Gastrocnemius medialis (tissue), 4 donors: ENCODE measurements around the gene FABP6. TPM values are rescaled to one million over a fixed set of nuclear protein-coding genes. Genes with fewer than 3 reads are reported as not detected.

Experiments
- ATAC-seq, 2 donors: fragments of 150-250 bp; one replicate each; pipeline ENCODE4 v1.9.1; 2016
- DNase-seq, 2 donors: peaks; one replicate each; pipeline ENCODE4 v3.0.0-alpha.2; 2019
- H3K27ac ChIP-seq, 4 donors: fragments of 200-600 bp; sonication (generic); 1 replicate in 1 of 4; 2 replicates in 3 of 4; pipeline ENCODE4 v1.5.1; 2016 to 2018; ENCODE audit warnings: mild to moderate bottlenecking in 2 of 4, moderate library complexity in 1 of 4
- H3K27me3 ChIP-seq, 3 donors: fragments of 200-600 bp; sonication (generic) in 2 of 3; 1 replicate in 1 of 3; 2 replicates in 2 of 3; pipeline versions ENCODE4 v1.5.1 to v1.6.0; 2016 to 2019; ENCODE audit warnings: mild to moderate bottlenecking in 1 of 3, moderate library complexity in 1 of 3
- H3K36me3 ChIP-seq, 2 donors: fragments of 200-600 bp; sonication (generic) in 1 of 2; one replicate each; pipeline ENCODE4 v1.5.1; 2017 to 2018
- H3K4me1 ChIP-seq, 2 donors: fragments of 200-600 bp; sonication (generic) in 1 of 2; one replicate each; pipeline ENCODE4 v1.5.1; 2016 to 2017; ENCODE audit warnings: mild to moderate bottlenecking in 2 of 2
- H3K4me3 ChIP-seq, 4 donors: fragments of 200-600 bp; sonication (generic) in 3 of 4; 1 replicate in 1 of 4; 2 replicates in 3 of 4; pipeline ENCODE4 v1.5.1; 2016 to 2019; ENCODE audit warnings: mild to moderate bottlenecking in 2 of 4
- H3K9me3 ChIP-seq, 3 donors: fragments of 200-600 bp; sonication (generic) in 2 of 3; 1 replicate in 1 of 3; 2 replicates in 2 of 3; pipeline ENCODE4 v1.5.1; 2016 to 2019
- POLR2A ChIP-seq, 2 donors: fragments of 450-650 bp; IDR thresholded peaks; one replicate each; pipeline ENCODE4 v1.6.1; 2017; ENCODE audit warnings: antibody characterized with exemption in 2 of 2, mild to moderate bottlenecking in 2 of 2, moderate library complexity in 2 of 2
- in situ Hi-C, 4 donors: fragments of 200-750 bp; cut with MboI; loops; one replicate each; pipeline versions ENCODE4 v1.15.0 to v1.8.0; 2017; ENCODE audit warnings: low sequenced_read_pairs in 4 of 4
- intact Hi-C: fragments of 100-400 bp; cut with DNase I; formaldehyde crosslinking; loops from one replicate; pipeline ENCODE4 v1.15.1; 2023; ENCODE audit warnings: low total_unique reads
- total RNA-seq, 4 donors: library from RNA; depleted of rRNA; stranded (reverse); fragments of >200 nt; gene quantifications; one replicate each; pipeline versions ENCODE4 v1.1.0 to v1.2.3, GENCODE V29; 2016
- TF ChIP-seq, protein P1 (sequence below), 5 experiments: fragments of 450-650 bp in 3 of 5; fragments of 200-600 bp in 2 of 5; sonication (generic) in 2 of 5; IDR thresholded peaks in 4 of 5; conservative IDR thresholded peaks in 1 of 5; 1 replicate in 4 of 5; 2 replicates in 1 of 5; pipeline ENCODE4 v1.5.1; 2016 to 2019; ENCODE audit warnings: antibody characterized with exemption in 5 of 5, mild to moderate bottlenecking in 3 of 5, moderate library complexity in 3 of 5

The FABP6 gene
- total RNA-seq, 4 donors from 2014 or later, result not detected

GRCh38 chr5:160251406-160252155, 22.3 kb downstream of the FABP6 start:
- intact Hi-C loops, result no loop called here
- TF ChIP-seq, protein P1, sequence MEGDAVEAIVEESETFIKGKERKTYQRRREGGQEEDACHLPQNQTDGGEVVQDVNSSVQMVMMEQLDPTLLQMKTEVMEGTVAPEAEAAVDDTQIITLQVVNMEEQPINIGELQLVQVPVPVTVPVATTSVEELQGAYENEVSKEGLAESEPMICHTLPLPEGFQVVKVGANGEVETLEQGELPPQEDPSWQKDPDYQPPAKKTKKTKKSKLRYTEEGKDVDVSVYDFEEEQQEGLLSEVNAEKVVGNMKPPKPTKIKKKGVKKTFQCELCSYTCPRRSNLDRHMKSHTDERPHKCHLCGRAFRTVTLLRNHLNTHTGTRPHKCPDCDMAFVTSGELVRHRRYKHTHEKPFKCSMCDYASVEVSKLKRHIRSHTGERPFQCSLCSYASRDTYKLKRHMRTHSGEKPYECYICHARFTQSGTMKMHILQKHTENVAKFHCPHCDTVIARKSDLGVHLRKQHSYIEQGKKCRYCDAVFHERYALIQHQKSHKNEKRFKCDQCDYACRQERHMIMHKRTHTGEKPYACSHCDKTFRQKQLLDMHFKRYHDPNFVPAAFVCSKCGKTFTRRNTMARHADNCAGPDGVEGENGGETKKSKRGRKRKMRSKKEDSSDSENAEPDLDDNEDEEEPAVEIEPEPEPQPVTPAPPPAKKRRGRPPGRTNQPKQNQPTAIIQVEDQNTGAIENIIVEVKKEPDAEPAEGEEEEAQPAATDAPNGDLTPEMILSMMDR (IDR thresholded peaks at IDR 0.05 in 4 of 5, conservative IDR thresholded peaks at IDR 0.05 in 1 of 5), result no peak
- TF ChIP-seq POLR2A (IDR thresholded peaks at IDR 0.05), result no peak
- Histone ChIP-seq H3K4me3 (no peak overlapping the region), H3K4me1 (no peaks in the 10 kb centered on the region), H3K9me3 (no peaks in the 10 kb centered on the region), H3K27ac (no peak overlapping the region), H3K27me3 (no peaks in the 10 kb centered on the region), H3K36me3 (no peaks in the 10 kb centered on the region)
- ATAC-seq, result no peak
- no peak for DNase-seq
- in situ Hi-C loops, result no loop called here

DNA sequence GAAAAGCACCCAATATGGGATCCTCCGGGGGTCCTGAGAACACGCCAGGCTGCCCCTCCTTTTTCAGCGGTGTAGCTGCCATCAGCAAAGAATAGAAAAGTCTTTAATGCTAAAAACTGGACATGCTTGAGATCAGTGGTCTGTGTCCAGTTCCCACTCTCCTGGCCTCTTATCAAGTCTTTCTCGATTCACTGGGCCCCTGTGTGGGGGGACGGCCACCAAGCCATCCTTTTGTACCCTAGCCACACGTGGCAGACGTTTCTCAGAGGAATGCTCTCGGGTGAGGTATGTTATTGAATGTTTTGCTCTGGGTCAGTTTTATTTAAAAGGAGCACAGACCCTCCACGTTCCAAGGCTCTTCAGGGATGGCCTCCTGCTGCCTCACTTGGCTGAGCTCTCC, 23.6 kb downstream of the FABP6 start:
- in situ Hi-C loops (no loop called here), intact Hi-C loops (no loop called here)
- no peaks in the 10 kb centered on the region for H3K36me3 ChIP-seq
- DNase-seq, result no peak
- no peaks in the 10 kb centered on the region for H3K27me3 ChIP-seq
- H3K4me3 ChIP-seq, result no peak overlapping the region
- no peaks in the 10 kb centered on the region for H3K4me1 ChIP-seq
- no peak for TF ChIP-seq POLR2A (IDR thresholded peaks at IDR 0.05)
- TF ChIP-seq, protein P1 (IDR thresholded peaks at IDR 0.05 in 4 of 5, conservative IDR thresholded peaks at IDR 0.05 in 1 of 5), result no peak
- no peak for ATAC-seq
- H3K9me3 ChIP-seq, result no peaks in the 10 kb centered on the region
- H3K27ac ChIP-seq, result no peak overlapping the region

DNA sequence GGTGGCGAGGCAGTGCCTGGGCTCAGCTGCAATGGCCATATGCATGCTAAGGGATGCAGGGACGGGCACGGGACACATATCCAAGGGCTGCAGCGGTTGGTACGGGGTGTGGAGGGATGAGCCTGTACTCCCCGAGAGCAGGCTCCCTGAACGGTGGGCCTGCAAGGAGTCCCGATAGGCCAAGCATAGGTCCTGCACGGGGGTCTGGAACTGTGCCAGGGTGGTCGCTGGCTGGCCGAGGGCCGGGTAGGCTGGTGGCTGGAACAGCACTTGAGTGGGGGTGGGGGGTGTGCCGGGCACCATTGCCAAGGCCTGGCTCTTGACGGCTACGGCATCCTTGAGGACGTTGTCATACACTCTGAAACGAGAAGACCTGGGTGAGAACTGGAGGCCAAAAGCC, 24.1 kb downstream of the FABP6 start:
- no peak overlapping the region for H3K4me3 ChIP-seq
- H3K27ac ChIP-seq, result no peak overlapping the region
- no peak for DNase-seq
- TF ChIP-seq, protein P1 (IDR thresholded peaks at IDR 0.05 in 4 of 5, conservative IDR thresholded peaks at IDR 0.05 in 1 of 5), result no peak
- no peak for TF ChIP-seq POLR2A (IDR thresholded peaks at IDR 0.05)
- no peaks in the 10 kb centered on the region for H3K36me3 ChIP-seq
- intact Hi-C loops (no loop called here), in situ Hi-C loops (no loop called here)
- no peaks in the 10 kb centered on the region for H3K27me3 ChIP-seq
- no peaks in the 10 kb centered on the region for H3K9me3 ChIP-seq
- H3K4me1 ChIP-seq, result no peaks in the 10 kb centered on the region
- no peak for ATAC-seq

DNA sequence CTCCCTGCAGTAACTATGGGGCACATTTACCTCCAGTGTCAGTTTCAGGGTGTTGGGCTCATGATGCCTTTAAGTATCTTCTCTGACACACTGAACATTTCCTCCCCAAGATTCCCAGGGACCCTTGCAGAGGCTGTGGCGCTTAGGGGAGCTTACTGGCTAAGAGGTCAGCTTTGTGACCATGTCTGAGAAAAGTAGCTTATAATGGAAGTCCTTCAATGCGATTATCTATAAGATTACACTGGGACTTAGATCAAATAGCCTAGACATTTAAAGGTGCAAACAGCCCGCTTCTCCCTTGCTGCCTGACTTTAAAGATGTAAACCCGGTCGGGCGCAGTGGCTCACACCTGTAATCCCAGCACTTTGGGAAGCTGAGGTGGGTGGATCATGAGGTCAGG, 25.4 kb downstream of the FABP6 start:
- no peak overlapping the region for H3K4me3 ChIP-seq
- H3K4me1 ChIP-seq, result no peaks in the 10 kb centered on the region
- no peak for ATAC-seq
- no peak for TF ChIP-seq POLR2A (IDR thresholded peaks at IDR 0.05)
- TF ChIP-seq, protein P1 (IDR thresholded peaks at IDR 0.05 in 4 of 5, conservative IDR thresholded peaks at IDR 0.05 in 1 of 5), result no peak
- no peak overlapping the region for H3K27ac ChIP-seq
- in situ Hi-C loops, result no loop called here
- no peaks in the 10 kb centered on the region for H3K9me3 ChIP-seq
- intact Hi-C loops, result no loop called here
- no peaks in the 10 kb centered on the region for H3K27me3 ChIP-seq
- no peaks in the 10 kb centered on the region for H3K36me3 ChIP-seq
- no peak for DNase-seq

DNA sequence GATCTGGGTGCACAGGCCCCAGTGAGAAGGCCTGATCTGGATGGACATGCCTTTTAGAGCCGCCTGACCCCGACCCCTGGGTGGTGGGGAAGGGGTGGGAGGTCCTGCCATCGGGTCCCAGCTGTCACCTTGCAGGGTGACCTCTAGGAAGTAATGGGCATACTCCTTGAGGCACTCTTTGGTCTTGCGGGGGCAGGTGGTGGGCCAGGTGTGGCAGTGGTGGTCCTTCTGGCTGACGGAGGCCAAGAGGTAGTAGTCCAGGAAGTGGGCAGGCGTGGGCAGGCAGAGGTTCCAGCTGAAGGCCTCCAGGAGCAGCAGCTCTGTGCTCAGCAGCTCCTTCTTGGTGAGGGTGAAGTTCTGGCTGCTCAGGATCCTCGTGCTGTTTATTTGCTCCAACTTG, 30.0 kb downstream of the FABP6 start:
- ATAC-seq, result no peak
- intact Hi-C loops, result no loop called here
- no peak for TF ChIP-seq POLR2A (IDR thresholded peaks at IDR 0.05)
- TF ChIP-seq, protein P1 (IDR thresholded peaks at IDR 0.05 in 4 of 5, conservative IDR thresholded peaks at IDR 0.05 in 1 of 5), result no peak
- Histone ChIP-seq H3K4me3 (no peak overlapping the region), H3K4me1 (no peaks in the 10 kb centered on the region), H3K27me3 (no peaks in the 10 kb centered on the region), H3K27ac (no peak overlapping the region), H3K36me3 (no peaks in the 10 kb centered on the region), H3K9me3 (no peaks in the 10 kb centered on the region)
- in situ Hi-C loops, result no loop called here
- no peak for DNase-seq
